GM19035 (cell line): ENCODE data around the gene PSMB8.
"Not testable (repeated sequence)": the region's sequence is repeated elsewhere in the genome, so short reads cannot be mapped to it uniquely, and the experiment has no call there.

ENCODE experiments used
- ATAC-seq: cut with Tn5 transposase; IDR thresholded peaks from one replicate; pipeline ENCODE4 v1.9.1; 2021; ENCODE audit not compliant: unreplicated experiment

The PSMB8 gene

GRCh38 chr6:32838114-32838958 lies 5.5 kb downstream of the PSMB8 start, which contains the start of gene TAP2:
TAP2 (minus strand) TSS chr6:32838739; CDS start chr6:32838233, 506 bp downstream.
- peak; percentile 82 for ATAC-seq

GRCh38 chr6:32837651-32838113 lies 6.2 kb downstream of the PSMB8 start:
- ATAC-seq = no peak

- no peak for ATAC-seq
Observed at GRCh38 chr6:32836873-32837272, 7.0 kb downstream of the PSMB8 start.

GRCh38 chr6:32835167-32835893 lies 8.5 kb downstream of the PSMB8 start:
- no peak for ATAC-seq

DNA sequence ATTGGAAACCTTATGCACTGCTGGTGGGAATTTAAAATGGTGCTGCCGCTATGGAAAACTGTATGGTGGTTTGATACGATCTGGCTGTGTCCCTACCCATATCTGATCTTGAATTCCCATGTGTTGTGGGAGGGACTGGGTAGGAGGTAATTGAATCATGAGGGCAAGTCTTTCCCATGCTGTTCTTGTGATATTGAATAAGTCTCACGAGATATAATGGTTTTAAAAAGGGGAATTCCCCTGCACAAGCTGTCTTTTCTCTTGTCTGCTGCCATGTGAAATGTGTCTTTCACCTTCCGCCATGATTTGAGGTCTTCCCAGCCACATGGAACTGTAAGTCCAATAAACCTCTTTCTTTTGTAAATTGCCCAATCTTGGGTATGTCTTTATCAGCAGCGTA lies 10.2 kb downstream of the PSMB8 start:
- no peak for ATAC-seq

DNA sequence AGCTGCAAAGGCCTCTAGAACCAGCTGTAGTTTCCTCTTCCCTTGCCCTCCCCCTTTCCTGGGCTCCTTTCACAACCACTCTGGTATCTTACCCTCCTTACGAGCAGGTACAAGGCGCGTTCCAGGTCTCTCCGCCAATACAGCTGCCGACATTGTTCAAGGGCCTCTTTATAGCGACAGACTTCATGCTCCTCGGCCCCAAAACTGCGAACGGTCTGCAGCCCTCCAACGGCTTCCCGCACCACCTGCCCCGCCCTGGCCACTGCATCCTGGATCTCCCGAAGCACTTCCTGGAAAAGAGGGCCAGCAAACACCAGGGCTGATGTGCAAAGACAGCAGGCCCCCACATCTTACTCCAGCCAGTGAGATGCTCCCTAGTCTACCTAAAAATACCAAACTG lies 11.3 kb downstream of the PSMB8 start:
- no peak for ATAC-seq

- ATAC-seq = no peak
Observed at GRCh38 chr6:32830936-32831335, 12.9 kb downstream of the PSMB8 start.

DNA sequence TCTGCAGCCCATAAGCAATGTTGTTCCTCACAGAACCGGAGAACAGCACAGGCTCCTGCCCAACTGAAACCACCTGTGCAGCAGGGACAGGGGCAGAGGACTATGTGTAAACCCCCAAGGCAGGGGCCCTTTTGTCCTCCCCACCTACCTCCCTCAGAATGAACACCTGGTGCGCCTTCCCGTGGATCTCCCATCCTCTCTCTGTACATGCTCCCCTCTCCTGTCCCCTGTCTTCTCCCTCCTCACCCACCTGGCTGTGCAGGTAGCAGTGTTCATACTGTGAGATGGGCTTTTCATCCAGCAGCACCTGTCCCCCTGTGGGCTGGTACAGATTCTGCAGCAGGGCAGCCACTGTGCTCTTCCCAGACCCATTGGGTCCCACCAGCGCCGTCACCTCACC lies 13.8 kb downstream of the PSMB8 start:
- no peak for ATAC-seq

DNA sequence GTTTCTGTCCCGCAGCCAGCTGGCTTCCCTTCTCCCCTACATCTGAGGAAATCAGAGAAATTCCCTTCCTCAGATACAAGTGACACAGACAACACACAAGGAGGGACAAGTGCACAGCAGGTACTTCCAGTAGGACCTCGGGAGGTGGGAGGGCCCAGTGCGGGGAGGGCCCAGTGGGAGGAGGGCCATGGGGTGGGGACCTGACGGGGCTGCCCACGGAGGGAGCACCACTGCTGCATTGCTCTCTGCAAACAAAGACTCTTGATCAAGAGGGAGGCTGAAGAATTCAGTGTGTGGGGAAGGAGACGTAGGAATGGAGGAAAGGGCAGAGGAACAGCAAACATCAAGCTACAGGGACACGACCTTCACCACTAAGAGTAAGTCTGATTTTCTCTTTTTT lies 14.4 kb downstream of the PSMB8 start:
- no peak for ATAC-seq

- ATAC-seq = no peak
Observed at GRCh38 chr6:32827025-32827424, 16.8 kb downstream of the PSMB8 start.

GRCh38 chr6:32825966-32826365 lies 17.9 kb downstream of the PSMB8 start:
- ATAC-seq = no peak

DNA sequence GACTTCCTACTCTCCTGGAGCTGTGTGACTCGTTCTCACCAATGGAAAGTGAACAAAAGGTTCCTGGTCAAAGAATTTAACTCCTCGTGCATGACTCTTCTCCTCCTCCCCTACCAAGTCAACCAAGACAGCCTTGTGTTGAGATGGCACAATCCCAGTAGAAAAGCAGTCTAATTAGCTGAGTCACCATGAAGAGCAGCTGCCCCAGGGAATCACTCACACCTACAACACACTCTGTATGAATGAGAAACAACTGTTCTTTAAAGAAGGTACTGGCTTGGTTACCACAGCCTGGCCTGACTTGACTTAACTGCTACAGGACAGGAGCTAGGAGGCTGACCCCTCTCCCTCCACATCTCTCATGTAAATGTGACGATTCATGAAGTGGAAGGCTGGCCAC lies 24.1 kb downstream of the PSMB8 start:
- no peak for ATAC-seq

GRCh38 chr6:32818867-32819266 lies 25.0 kb downstream of the PSMB8 start:
- ATAC-seq = no peak

GRCh38 chr6:32816746-32817204 lies 27.1 kb downstream of the PSMB8 start, which contains the start of gene HLA-DOB:
HLA-DOB (minus strand) TSS chr6:32817002; CDS start chr6:32816951, 51 bp downstream.
- ATAC-seq = peak; percentile 58

- peak; percentile 55 for ATAC-seq
Observed at GRCh38 chr6:32815996-32816395, 27.9 kb downstream of the PSMB8 start.

DNA sequence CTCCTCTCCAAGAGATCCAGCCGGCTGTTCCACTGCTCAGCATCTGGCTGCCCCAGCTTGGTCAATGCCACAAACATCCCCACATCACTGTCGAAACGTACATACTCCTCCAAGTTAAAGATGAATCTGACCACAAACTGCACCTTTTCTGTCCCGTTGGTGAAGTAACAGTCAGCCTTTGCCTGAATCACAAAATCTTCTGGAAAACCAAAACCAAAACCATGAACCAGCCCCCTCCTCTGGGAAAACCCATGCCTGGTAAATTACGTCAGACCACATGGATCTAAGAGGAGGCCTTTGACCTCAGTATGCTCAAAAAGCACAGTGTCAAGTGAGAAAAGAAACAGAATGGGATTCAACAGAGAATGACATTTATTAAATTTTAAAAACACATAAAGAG lies 28.7 kb downstream of the PSMB8 start:
- no peak for ATAC-seq

DNA sequence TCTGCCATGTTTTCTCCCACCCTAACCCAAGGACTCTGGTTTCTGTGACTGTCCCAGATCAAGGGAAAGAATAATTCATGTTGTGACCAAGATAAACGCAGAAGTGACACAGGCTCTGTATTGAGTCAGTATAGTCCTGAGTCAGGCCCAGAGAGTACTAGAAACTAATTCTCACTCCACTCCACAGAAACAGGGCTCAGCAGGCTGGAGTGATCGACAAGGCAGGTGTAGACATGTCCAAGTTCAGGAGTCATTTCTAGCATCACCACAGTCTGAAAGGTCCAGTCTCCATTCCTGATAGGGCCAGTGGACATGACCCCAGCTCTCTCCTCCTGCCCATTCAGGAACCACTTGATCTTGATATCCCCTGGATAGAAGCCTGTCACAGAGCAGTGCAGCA lies 29.7 kb downstream of the PSMB8 start:
- ATAC-seq = no peak

- ATAC-seq = no peak
Observed at GRCh38 chr6:32809171-32809570, 34.7 kb downstream of the PSMB8 start.

- ATAC-seq = no peak
Observed at GRCh38 chr6:32807020-32807580, 36.7 kb downstream of the PSMB8 start.

DNA sequence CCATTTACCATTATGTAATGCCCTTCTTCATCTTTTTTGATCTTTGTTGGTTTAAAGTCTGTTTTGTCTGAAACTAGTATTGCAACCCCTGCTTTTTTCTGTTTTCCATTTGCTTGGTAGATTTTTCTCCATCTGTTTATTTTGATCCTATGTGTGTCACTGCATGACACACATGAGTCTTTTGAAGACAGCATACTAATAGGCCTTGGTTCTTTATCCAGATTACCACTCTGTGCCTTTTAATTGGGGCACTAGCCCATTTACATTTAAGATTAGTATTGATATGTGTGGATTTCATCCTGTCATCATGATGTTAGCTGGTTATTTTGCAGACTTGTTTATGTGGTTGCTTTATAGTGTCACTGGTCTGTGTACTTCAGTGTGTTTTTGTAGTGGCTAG lies 38.4 kb downstream of the PSMB8 start:
- ATAC-seq = not testable (repeated sequence)

GRCh38 chr6:32803416-32803815 lies 40.4 kb downstream of the PSMB8 start:
- no peak for ATAC-seq

DNA sequence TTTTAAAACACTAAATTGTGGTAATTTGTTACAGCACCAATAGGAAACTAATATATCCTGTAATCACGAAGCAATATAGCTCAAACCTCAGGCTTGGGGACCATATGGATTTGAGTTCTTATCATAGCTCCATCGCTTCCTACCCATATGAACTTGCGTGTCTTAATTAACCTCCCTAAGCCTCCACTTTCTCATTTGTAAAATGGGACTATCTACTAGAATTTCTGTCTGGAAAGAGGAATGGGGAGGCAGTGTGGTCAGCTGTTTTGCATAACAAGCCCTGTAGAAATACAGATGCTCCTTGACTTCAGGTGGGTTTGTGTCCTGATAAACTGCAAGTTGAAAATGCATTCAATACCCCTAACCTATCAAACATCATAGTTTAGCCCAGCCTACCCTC lies 44.1 kb downstream of the PSMB8 start:
- ATAC-seq = no peak
